Activated B cell treated with CpG ODN at 0.5 μM for 24 hours (primary cell): ENCODE results near the gene MFAP4. TPM values are rescaled to one million over a fixed set of nuclear protein-coding genes. Genes with fewer than 3 reads are reported as not detected.

ENCODE experiments used
- ATAC-seq: fragments of 200-7000 bp; cut with Tn5 transposase; one replicate; pipeline ENCODE4 v1.10.0; 2021; ENCODE audit warnings: low read depth, mild to moderate bottlenecking, moderate library complexity
- CTCF ChIA-PET: fragments of 350-600 bp; sonication (Branson Sonifier 250); formaldehyde crosslinking; loops from one replicate; lab custom pipeline; 2021; ENCODE audit warnings: antibody characterized with exemption; lab: Charles Lee
- POLR2A ChIA-PET: fragments of 350-600 bp; sonication (Branson Sonifier 250); formaldehyde crosslinking; loops from one replicate; lab custom pipeline; 2021; ENCODE audit warnings: antibody characterized with exemption; lab: Charles Lee
- DNase-seq: peaks from one replicate; pipeline ENCODE4 v3.0.0; 2022
- H3K27ac Mint-ChIP-seq: one replicate; pipeline ENCODE4 v1.8.0; 2020; ENCODE audit warnings: mixed read lengths
- H3K27me3 Mint-ChIP-seq: one replicate; pipeline ENCODE4 v1.8.0; 2021; ENCODE audit warnings: mixed read lengths
- H3K36me3 Mint-ChIP-seq: one replicate; pipeline ENCODE4 v1.8.0; 2021; ENCODE audit warnings: low read depth, mixed read lengths
- H3K4me1 Mint-ChIP-seq: one replicate; pipeline ENCODE4 v1.8.0; 2021; ENCODE audit warnings: mixed read lengths
- H3K4me3 Mint-ChIP-seq: one replicate; pipeline ENCODE4 v1.8.0; 2020; ENCODE audit warnings: mild to moderate bottlenecking, mixed read lengths
- H3K9me3 Mint-ChIP-seq: one replicate; pipeline ENCODE4 v1.8.0; 2020; ENCODE audit warnings: mixed read lengths
- CTCF ChIP-seq: fragments of 200-600 bp; IDR thresholded peaks from one replicate; pipeline ENCODE4 v1.8.0; 2022; ENCODE audit warnings: antibody characterized with exemption, mild to moderate bottlenecking
- intact Hi-C: fragments of 100-400 bp; cut with micrococcal nuclease; formaldehyde crosslinking; loops from one replicate; pipeline ENCODE4 v1.15.1; 2024
- total RNA-seq: library from RNA; stranded (reverse); gene quantifications from 2 replicates; pipeline ENCODE4 v1.2.3, GENCODE V29; 2022

MFAP4 gene
- total RNA-seq, 1 donor from 2014 or later, result not detected

- DNase-seq (no peak), ATAC-seq (no peak)
- Mint-ChIP-seq H3K36me3 (no peaks in the 10 kb centered on the region), H3K4me3 (no peak overlapping the region), H3K27me3 (no peaks in the 10 kb centered on the region), H3K4me1 (no peaks in the 10 kb centered on the region), H3K9me3 (no peaks in the 10 kb centered on the region), H3K27ac (no peak overlapping the region)
- ChIA-PET POLR2A (no interaction called here), CTCF (no interaction called here)
- intact Hi-C loops, result no loop called here
- no peak for TF ChIP-seq CTCF
Observed at GRCh38 chr17:19405114-19405513, 18.1 kb upstream of the MFAP4 start.

- POLR2A ChIA-PET, result no interaction called here
- H3K4me3 Mint-ChIP-seq, result no peak overlapping the region
- H3K9me3 Mint-ChIP-seq, result no peaks in the 10 kb centered on the region
- no peak for ATAC-seq
- DNase-seq, result no peak
- no peaks in the 10 kb centered on the region for H3K27me3 Mint-ChIP-seq
- H3K27ac Mint-ChIP-seq, result no peak overlapping the region
- H3K4me1 Mint-ChIP-seq, result no peaks in the 10 kb centered on the region
- H3K36me3 Mint-ChIP-seq, result no peaks in the 10 kb centered on the region
- intact Hi-C loops, result no loop called here
- no peak for TF ChIP-seq CTCF
- CTCF ChIA-PET, result no interaction called here
Observed at GRCh38 chr17:19404264-19404663, 17.3 kb upstream of the MFAP4 start.

- Mint-ChIP-seq H3K4me1 (no peaks in the 10 kb centered on the region), H3K27ac (no peak overlapping the region), H3K27me3 (peaks cover 4% of the 10 kb centered on the region), H3K9me3 (no peaks in the 10 kb centered on the region), H3K36me3 (no peaks in the 10 kb centered on the region), H3K4me3 (no peak overlapping the region)
- ChIA-PET CTCF (no interaction called here), POLR2A (no interaction called here)
- no peak for ATAC-seq
- intact Hi-C loops, result no loop called here
- no peak for TF ChIP-seq CTCF
- DNase-seq, result no peak
Observed at GRCh38 chr17:19403021-19403420, 16.0 kb upstream of the MFAP4 start.

GRCh38 chr17:19402171-19402570, 15.2 kb upstream of the MFAP4 start:
- intact Hi-C loops, result no loop called here
- no peak for ATAC-seq
- CTCF ChIA-PET, result no interaction called here

GRCh38 chr17:19401321-19402010, 14.5 kb upstream of the MFAP4 start:
- ChIA-PET CTCF (interaction anchor here (0.6 kb wide), 1 partner anchor 51 kb away, joined by 4 read pairs; no protein-coding TSS in a partner anchor), POLR2A (no interaction called here)
- DNase-seq, result no peak
- Mint-ChIP-seq H3K4me3 (no peak overlapping the region), H3K27ac (no peak overlapping the region), H3K4me1 (no peaks in the 10 kb centered on the region), H3K27me3 (peaks cover 5% of the 10 kb centered on the region), H3K36me3 (no peaks in the 10 kb centered on the region), H3K9me3 (no peaks in the 10 kb centered on the region)
- no peak for ATAC-seq
- no peak for TF ChIP-seq CTCF
- intact Hi-C loops, result no loop called here

More at GRCh38 chr17:19402171-19402570, 15.2 kb upstream of the MFAP4 start:
- TF ChIP-seq CTCF, result no peak
- POLR2A ChIA-PET, result no interaction called here
- no peak for DNase-seq
- H3K9me3 Mint-ChIP-seq, result no peaks in the 10 kb centered on the region
- no peak overlapping the region for H3K27ac Mint-ChIP-seq
- H3K36me3 Mint-ChIP-seq, result no peaks in the 10 kb centered on the region
- H3K4me3 Mint-ChIP-seq, result no peak overlapping the region
- H3K4me1 Mint-ChIP-seq, result no peaks in the 10 kb centered on the region
- peaks cover 5% of the 10 kb centered on the region for H3K27me3 Mint-ChIP-seq
